T-helper 9 cell (primary cell): ENCODE measurements around the gene BAK1.
"Not testable (repeated sequence)": the region's sequence is repeated elsewhere in the genome, so short reads cannot be mapped to it uniquely, and the experiment has no call there.

Experiments
- DNase-seq: peaks from one replicate; pipeline ENCODE4 v3.0.0-alpha.2; 2020

BAK1 gene

GRCh38 chr6:33585403-33586107, 5.5 kb upstream of the BAK1 start:
- DNase-seq = peak; percentile 92

DNA sequence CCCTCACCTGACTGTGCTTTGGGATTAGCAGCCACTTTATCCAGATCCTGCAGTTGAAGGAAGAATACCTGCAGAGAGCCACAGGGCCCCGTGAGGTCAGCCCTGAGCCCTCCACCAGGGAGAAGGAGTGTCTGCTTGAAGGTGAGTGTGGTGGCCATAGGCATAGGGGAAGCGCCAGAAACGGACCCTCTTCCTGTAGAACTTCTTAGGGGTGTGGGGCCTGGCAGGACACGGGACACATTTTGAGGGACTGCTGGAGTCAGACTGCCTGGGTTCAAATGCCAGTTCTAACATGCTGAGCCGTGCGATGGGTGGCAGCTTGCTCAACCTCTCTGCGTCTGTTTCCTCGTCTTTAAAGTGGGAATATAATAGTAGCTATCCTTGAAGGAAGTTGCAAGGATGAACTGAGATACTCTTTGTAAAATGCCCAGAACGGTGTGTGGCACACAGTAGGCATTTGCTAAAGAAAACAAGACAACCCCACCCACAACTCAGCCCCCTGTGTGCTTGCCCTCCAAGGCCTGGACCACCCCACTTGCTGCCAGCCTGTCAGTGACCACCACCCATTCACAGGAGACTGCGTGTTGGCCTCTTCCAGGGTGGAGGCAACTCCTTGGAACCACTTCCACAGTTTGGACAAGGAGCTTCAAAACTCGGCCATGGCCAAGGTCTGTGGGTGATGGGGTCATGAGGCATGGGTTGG, 4.8 kb upstream of the BAK1 start:
- no peak for DNase-seq

DNA sequence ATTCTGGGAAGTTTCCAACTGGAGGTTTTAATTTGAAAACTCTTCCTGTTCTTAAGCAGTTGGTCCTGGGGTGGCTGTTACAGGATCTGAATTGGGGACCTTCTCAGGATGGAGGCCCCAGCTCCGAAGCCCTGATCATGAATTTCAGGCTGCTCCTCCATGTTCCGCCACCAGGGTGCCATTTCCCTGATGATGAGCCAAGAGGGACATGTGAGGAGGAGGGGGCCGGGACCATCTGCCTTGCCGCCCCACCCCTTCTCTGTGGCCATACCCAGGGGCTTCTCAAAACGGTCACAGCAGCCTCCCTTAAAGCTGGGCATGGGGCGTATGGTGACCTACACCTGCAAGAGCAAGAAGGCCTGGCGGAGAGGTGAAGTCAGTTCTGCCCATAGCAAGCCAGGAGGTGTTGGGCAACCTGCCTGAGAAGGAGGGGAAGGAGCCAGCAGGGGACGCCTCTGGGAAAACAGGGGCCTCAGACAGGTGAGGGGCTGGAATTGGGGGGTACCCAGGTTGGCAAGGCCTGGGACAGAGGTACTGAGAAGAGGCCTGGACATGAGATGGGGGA, 3.6 kb upstream of the BAK1 start:
- DNase-seq = no peak

DNA sequence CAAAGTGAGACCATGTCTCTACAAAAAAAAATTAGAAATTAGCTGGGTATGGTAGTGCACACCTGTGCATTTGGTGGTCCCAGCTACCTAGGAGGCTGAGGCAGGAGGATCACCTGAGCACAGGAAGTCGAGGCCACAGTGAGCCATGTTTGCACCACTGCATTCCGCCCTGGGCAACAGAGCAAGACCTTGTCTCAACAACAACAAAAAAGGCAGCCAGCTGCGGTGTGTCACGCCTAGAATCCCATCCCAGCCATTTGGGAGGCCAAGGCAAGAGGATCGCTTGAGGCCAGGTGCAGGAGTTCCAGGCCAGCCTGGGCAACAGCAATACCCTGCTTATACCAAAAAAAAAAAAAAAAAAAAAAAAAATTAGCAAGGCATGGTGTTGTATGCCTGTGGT, 1.1 kb upstream of the BAK1 start:
- no peak for DNase-seq

- DNase-seq = peak; percentile 26
Observed at GRCh38 chr6:33578588-33579011, 1.5 kb downstream of the BAK1 start.

GRCh38 chr6:33578164-33578563, 1.9 kb downstream of the BAK1 start:
- DNase-seq = no peak

DNA sequence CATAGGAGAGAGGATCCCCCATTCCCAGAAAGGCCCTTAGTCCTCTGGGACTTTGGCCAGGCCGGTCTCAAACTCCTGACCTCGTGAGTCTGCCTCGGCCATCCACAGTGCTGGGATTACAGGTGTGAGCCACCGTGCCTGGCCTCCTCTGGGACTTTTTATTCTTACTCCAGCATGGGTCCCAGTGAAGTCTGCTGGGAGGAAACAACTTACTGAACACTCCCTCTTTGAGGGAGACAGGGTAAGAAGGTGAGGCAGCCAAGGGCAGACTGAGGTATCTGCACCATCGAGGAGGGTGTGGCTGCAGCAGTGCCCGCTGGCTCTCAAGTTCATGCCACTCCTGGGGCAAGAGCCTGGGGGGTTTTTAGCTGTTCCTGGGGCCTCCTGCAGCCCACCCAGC, 2.4 kb downstream of the BAK1 start:
- DNase-seq = no peak

GRCh38 chr6:33577106-33577535, 3.0 kb downstream of the BAK1 start:
- no peak for DNase-seq

GRCh38 chr6:33576668-33577067, 3.4 kb downstream of the BAK1 start:
- no peak for DNase-seq

DNA sequence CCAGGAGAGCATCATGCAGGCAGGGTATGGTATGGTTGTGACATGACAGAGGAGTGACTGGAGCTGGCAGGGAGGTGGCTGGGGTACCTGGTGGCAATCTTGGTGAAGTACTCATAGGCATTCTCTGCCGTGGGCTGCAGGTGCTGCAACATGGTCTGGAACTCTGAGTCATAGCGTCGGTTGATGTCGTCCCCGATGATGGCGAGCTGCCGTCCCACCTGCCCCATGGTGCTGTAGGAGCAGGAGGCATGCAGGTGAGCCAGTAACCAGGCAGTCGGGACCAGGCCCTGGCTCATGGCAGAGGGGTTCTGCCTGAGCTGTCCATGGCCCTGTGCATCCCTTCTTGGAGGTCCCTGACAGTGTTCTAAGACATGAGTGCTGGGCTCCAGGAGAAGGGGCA, 4.9 kb downstream of the BAK1 start:
- no peak for DNase-seq

DNA sequence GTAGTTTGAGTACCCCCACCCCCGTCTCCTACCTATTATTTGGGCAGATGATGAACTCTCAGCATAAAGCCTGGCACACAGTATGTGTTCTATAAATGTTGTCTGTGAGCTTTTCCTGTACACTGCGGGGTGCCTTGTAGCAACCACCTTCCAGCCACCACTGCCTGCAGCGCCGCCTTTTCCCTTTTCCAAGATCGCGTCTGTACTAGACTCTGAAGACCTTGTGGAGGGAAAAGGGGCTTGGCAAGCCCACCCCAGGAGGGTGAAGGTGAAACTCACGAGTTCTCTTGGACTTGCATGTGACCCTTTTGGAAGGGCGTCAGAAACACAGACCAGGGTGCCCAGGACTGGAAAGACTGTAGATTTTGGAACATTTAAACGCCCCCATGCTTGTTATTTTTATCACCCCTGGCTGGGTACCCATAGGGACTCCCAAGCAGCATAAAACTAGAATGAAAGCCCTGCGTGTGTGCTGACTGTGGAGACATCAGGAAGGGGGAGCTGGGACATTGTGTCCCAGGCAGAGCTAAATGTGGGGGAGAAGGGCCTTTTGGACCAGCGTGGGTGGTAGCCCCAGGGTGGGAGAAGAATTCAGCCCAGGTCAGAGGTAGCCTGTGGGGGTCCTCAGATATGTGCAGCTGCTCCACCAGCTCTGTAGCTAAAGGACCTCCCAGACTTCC, 8.3 kb downstream of the BAK1 start:
- no peak for DNase-seq

- peak; percentile 86 for DNase-seq
Observed at GRCh38 chr6:33570806-33571636, 9.1 kb downstream of the BAK1 start.

DNA sequence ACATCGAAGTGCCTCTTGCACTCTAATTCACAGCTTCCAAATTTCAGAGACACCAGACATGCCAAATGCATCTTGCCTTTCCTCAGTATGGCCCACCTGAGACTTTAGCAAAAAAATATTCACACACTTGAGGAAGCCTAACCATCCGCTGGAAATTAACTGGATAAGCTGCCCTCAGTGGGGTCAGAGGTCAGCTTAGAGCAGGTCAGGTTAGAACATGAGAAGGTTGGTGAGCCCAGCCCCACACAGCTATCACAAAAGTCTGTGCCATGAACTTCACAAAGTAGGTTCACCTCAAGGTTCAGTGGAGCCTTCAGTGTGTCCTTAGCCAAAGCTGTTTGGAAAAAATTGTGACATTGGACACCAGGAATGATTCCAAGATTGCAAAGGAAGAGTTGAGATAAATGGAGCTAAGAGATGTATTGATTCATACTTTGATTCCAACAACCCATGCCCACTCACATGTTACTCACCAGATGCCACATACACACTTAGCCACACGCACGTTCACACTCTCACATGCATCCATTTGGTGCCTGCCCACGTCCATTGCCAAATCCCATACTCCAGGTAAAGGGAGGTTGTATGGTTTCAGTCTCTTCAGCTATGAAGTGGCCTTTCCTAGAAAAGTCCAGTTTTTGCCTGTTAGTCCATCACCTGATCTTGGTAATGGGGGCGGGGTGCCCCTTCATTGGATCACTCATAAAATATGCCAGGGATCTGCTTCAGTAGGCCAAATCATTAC, 11.1 kb downstream of the BAK1 start:
- DNase-seq = no peak

DNA sequence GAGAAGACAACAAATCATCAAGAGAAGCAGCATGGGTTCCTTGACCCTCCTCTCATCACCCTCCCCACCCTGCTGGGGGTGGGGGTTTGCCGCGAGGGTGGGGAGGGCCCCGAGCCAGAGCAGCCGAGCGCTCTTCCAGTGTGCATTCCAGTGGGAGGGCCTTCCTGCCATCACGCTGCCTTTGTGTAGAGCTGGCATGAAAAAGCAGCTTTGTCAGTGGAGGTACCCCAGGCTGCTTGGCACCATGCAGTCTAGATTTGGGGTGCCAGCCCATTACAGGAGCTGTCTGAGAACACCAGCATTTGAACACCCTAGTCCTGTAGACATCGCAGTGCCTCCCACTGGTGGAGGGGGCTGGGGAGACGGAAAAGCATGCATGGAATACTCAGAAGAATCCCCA, 12.2 kb downstream of the BAK1 start:
- DNase-seq = no peak

DNA sequence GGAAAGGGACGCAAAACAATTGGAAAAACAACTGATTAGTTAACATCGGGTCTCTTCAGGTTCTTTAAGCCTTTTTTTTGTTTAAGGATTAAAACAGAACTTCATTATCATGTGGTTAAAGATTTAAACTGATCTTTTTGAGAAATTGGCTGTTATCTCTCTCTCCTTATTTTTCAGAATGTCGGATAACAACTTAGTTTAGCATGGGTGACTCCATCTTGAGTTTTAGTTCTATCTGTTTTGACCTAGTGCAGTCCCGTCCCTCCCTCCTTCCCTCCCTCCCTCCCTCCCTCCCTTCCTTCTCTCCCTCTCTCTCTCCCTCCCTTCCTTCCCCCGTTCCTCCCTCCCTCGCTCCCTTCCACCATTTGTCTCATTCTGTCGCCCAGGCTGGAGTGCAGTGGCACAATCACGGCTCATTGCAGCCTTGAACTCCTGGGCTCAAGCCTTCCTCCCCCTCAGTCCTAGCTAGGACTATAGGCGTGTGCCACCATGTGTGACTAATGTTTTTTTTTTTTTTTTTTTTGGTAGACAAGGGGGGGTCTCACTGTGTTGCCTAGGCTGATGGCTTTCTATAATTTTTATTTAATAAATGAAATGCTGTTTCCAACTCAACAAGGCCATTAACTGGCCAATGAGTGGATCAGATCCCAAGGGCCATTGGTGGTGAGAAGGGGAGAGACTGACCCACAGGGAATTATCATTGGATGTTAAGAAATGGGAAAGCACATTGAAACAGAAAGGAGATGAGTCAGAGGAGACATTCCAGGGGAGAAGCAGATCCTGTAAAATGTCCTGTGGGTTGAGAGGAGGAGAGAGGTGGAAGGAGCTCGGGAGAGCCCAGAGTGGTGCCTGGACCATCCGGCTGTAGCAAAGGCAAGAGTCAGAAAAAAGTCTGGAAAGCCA, 13.6 kb downstream of the BAK1 start:
- DNase-seq = no peak

DNA sequence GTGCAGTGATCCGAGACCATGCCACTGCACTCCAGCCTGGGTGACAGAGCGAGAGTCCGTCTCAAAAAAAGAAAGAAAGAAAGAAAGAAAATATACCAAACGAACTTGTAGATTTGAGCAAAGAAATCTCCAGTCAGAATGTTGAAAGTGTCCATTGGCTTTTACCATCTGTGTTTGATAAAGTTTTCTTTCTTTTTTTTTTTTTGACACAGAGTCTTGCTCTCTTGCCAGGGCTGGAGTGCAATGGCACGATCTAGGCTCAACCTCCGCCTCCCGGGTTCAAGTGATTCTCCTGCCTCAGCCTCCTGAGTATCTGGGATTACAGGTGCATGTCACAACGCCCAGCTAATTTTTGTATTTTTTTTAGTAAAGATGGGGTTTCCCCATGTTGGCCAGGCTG, 21.3 kb downstream of the BAK1 start:
- DNase-seq = no peak

- no peak for DNase-seq
Observed at GRCh38 chr6:33557376-33557775, 22.7 kb downstream of the BAK1 start.

DNA sequence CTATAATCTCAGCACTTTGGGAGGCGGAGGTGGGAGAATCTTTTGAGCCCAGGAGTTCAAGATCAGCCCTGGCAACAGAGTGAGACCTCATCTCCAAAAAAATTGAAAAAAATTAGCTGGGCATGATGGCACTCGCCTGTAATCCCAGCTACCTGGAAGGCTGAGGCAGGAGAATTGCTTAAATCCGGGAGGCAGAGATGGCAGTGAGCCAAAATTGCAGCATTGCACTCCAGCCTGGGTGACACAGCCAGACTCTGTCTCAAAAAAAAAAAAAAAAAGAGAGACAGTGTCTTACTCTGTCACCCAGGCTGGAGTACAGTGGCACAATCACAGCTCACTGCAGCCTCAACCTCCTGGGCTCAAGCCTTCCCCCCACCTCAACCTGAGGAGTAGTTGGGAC, 27.2 kb downstream of the BAK1 start:
- not testable (repeated sequence) for DNase-seq

DNA sequence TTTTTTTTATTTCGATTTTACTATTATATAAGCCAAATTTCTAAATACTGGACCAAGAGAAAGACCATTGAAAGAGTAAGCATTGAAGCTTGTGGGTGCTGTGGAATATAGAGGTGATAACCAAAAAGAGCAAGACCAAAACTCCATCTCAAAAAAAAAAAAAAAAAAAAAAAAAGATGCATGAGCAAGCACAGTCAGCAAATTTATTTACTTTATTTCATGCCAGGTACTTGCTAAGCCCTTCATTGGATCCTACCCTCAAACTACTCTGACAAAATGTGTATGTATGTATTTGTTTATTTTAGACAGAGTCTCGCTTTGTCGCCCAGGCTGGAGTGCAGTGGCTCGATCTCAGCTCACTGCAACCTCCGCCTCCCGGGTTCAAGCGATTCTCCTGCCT, 27.8 kb downstream of the BAK1 start:
- no peak for DNase-seq

GRCh38 chr6:33551538-33551937, 28.5 kb downstream of the BAK1 start:
- DNase-seq = no peak

DNA sequence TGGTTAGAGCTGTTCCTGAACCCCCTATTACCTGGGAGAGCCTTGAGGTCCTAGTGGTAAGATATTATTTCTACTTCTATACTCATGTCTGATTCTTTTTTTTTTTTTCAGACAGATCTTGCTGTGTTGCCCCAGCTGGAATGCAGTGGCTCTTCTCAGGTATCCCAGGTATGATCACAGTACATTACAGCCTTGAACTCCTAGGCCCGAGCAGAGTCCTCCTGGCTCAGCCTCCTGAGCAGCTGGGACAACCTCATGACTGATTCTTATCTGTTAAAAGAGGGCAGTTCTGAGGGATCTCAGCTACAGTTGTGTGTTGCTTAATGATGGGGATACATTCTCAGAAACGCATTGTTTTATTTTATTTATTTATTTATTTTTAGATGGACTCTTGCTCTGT, 30.2 kb downstream of the BAK1 start:
- DNase-seq = no peak
